ENCODE results near the gene PPP2R2C.

PPP2R2C gene

DNA sequence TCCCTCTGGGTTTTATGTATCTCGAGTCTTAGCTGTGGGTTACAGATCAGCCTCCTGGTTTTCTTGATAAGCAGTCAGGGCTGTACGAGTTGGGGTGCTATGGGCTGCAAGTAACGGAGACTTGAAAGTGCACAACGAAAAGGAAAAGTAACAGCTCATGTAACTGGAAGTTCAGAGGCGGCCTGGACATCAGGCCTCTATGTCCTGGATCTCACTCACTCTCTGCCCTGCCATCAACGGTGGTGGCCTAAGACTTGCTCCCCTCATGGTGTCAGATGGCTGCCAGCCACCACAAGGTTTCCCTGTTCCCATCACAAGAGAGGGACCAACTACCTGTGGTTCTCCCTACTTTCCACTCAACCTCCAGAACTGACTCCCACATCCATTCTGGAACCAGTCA is 4.8 kb downstream of the PPP2R2C start:
- DNase-seq (ENCODE audit: low spot score), result no peak

DNA sequence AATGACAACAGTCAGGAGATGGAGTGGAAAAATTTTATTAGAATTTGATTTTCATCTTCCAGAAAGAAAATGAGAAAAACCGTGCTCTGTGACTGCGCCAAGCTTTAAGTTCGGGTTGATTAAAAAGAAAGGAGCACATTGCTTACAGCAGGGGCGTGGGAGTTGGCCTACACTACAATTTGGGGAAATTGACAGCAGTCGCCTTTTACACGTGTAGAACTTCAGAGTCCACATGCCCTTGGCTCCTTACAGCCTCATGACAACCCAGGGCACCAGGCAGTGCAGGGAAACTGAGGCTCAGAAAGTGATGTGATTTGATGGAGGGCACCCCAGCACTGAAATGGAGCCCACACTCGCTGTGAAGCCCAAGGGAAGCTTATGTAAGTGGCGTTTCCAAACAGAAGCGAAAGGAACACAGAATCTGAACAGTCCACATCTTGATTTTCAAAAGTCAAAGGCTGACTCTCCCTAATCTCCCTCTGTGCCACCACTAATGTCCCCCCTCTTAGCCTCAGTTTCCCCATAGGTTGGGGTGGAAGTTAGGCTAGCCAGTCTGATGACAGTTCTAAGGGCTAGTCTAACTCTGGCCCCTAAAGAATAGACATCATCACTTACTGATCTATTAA is 5.5 kb downstream of the PPP2R2C start:
- no peak for DNase-seq (ENCODE audit: low spot score)

DNA sequence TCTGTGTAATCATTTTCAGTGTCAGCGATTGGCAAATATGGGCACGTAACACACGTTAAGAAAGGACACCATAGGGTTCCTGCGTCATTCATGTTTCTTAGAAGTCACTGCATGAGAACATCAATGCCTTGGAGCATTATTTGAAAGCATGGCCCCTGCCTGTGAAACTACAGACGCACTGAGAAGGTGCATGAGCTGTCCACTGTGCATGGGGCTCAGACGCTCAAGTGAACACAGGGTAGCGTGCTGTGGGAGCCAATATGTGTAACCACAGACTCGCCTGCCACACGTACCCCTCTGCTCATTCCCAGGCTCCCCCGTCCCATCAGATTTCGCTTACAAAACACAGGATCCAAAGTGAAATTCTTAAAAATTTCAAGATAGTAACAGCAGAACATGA is 6.5 kb downstream of the PPP2R2C start:
- no peak for DNase-seq (ENCODE audit: low spot score)

DNA sequence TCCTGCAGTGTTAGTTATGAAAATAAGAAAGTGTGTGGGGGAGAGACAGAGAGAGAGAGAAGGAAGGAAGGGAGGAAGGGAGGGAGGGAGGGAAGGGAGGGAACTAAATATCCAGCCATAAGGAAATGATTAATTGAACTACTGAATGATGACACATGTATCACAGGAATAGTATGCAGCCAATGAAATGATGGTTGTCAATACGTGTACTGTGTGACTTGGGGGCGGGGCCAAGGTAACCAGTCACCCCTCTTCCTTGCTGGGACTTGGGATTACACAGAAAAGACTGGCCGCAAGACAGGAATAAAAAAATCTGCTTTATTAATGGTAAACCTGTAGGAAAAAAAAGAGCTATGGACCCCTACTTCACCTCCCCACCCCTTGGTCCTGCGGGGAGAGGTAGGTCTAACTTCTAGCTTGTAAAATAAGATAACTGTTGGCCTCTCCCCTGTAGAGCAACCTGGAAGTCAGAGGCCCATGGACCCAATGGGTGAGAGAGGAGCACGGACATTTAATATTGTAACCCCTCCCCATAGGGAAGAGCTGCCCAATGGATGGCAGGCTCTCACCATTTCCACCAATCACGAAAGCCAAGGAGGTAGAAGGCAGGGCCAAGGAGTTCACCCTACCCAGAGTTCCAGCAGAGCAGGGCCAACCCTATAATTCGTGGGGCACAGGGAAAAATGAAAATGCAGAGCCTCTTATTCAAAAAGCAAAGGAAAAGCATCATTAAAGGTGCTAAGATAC is 7.4 kb downstream of the PPP2R2C start:
- no peak for DNase-seq (ENCODE audit: low spot score)

DNA sequence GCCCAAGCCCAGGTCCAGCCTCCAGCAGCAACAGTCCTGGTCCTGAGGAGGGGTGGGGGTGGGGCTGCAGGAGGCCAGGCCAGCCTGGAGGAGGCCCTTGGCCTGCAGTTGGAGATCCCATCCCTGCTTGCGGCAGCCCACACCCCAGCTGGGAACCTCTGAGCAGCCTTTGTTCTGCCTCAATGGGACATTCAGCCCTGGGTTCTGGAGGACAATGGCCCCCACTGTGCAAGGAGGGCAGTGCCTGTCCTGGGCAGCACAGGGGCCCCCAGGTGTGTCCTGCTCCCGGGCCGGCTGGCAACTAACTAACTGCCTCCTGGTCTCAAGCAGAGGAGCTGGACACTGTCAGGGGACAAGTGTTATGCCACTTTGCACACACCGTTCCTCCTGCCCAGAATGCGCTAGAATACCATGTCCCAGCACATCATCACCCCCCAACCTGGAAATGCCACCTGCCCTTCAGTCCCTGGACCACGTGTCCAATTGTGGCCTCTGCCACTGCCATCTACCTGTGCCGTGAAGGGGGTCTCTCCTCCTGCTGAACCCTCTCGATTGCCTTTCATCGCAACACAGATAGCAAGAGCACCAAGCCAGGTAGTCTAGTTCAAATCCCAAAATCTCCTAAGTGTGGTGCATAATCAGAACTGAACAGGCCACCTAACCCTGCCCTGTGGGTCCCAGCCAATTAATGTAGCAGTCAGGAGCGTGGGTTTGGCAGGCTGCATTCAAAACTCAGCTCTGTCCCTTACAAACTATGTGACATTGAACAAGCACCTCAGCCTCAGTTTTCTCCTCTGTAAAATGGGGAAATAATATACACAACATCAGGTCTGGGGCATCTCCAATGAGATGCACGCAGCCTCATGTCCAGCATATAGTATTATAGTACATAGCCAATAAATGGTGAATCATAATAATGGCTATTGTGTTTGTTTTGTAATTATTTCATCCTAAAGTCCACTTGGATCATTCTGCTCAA is 8.8 kb downstream of the PPP2R2C start:
- no peak for DNase-seq (ENCODE audit: low spot score)

DNA sequence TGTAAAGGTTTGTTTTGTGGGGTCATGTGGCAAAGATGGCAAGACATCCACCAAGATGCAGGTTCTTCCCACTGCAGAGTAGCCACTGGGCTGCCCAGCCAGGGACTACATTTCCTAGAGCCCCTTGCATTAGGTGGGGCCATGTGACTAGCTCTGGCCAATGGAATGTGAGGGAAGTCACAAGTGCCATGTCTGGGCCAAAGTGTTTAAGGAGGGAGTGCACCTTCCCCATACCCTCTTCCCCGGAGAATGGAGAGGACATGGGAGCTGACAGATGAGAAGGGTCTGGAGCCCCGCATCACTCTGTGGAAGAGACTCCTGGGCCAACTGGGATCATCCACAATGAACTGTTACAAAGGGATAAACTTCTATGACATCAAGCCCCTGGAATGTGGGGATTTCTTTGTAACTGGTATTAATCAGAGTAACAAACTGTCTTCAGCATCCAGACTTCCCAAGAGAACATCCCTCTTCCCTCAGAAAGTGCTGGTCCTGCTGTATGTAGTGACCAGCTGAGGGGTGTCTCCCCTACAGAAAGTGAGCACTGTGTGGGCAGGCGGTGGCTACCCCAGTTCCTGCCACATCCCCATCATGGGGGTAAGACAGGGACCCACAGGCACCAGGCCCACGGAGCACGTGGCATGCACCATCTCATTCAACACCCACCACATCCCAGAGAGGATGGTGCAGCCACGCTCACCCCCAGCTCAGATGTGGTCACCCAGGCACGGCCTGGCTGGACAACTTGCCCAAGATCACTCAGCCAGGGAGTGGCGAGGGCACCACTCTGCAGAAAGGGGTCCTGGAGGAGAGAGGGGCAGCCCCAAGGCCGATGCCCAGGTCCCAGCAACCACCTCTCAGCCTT is 10.9 kb downstream of the PPP2R2C start:
- DNase-seq (ENCODE audit: low spot score), result no peak

DNA sequence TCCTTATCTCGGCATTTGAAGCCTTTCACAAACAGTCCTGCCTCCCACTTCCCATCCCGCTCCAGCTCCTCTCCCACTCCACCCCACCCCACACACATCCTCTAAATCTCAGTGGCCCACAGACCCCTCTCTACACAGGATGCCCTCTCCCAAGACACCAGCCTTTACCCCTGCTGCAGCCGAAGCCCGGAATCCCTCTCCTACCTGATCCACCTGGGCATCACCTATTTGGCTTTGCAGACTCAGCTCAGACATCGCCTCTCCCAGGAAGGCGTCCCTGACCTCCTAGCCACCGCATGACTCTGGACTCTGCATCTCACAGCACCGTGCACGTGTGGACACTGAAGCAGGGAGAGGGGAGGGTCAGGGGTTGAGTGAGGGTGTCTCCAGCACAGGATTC is 11.5 kb downstream of the PPP2R2C start:
- DNase-seq (ENCODE audit: low spot score), result no peak

DNA sequence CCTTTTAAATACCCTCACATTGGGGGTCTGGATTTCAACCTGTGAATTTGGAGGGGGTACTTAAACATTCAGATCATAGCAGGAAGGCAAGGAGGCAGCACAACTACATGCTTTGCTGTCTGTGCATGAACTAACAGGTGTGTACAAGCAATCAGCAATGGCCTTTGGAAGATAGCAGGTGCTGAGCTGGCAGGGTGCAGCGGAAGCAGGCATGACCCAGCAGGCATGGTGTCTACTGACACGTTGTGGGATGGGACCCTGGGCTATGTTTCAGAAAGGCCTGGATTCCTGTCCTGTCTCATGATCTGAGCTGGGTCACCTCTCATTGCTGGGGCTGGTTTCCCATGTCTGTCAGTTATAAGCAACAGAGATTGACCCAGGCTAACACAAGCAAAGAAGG is 13.9 kb downstream of the PPP2R2C start:
- no peak for DNase-seq (ENCODE audit: low spot score)

DNA sequence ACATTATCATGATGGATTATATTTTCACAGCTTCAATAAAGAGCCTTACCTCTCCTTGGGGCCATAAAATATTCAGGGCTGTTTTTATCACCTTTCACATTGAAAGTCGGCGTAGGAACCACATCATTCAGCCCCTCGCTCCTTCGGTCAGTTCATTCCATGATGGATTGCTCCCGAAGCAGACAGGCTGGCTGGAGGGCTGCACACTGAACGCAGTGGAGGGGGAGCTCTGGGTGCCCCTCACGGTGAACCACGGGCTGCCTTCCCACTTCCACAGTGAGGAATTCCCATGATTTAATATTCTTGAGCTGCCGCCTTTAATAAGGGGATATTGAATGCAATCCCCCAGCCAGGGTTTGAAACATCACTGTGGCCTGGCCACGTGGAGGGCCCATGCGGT is 16.0 kb downstream of the PPP2R2C start:
- DNase-seq (ENCODE audit: low spot score), result no peak

DNA sequence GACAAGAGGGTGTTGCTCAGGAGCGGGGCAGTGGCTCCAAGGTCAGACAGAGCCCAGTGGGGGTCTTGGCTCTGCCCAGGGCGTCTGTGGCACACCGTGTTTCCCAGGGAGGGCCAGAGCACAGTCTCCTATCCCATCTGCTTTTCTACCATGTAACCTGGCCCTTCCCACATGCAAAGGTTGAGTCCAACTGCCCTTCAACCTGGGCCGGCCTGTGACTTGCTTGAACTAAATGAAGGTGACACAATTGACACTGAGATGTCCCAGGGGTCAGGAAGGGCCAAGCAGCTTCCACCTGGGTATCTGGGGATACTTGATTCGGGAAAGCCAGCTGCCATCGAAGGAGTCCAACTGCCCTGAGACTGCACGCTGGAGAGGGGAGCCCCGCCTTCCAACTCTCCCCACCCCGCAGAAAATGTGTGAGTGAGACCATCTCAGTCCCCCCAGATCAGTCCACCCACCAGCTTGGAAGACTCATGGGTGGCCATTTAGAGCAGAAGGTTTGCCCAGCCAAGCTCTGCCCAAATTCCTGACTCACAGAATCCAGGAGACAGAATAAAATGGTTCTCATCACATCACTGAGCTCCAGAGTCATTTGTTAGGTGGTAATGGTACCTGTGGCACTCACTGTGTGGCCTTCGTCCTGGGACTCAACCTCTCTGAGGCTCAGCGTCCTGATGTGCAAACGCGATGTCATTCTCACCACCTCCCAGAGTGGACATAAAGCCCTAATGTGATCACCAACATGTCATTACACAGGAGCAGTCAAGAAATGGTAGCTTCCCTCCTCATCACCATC is 18.1 kb downstream of the PPP2R2C start:
- no peak for DNase-seq (ENCODE audit: low spot score)

DNA sequence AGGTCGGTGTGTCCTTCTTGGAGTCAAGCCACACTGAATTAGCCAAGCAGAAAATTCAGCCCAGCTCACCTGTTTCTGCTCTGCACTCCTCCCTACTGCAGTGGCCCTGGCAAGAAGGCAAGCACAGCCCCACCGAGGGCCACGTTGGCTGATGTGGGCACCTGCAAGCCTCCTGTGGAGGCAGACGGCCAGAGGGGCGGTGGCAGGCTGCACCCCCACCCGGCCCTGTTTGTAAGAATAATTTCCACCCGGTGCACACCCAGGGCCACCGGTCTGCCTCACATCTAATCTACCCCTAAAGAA is 18.8 kb downstream of the PPP2R2C start:
- DNase-seq (ENCODE audit: low spot score), result no peak

DNA sequence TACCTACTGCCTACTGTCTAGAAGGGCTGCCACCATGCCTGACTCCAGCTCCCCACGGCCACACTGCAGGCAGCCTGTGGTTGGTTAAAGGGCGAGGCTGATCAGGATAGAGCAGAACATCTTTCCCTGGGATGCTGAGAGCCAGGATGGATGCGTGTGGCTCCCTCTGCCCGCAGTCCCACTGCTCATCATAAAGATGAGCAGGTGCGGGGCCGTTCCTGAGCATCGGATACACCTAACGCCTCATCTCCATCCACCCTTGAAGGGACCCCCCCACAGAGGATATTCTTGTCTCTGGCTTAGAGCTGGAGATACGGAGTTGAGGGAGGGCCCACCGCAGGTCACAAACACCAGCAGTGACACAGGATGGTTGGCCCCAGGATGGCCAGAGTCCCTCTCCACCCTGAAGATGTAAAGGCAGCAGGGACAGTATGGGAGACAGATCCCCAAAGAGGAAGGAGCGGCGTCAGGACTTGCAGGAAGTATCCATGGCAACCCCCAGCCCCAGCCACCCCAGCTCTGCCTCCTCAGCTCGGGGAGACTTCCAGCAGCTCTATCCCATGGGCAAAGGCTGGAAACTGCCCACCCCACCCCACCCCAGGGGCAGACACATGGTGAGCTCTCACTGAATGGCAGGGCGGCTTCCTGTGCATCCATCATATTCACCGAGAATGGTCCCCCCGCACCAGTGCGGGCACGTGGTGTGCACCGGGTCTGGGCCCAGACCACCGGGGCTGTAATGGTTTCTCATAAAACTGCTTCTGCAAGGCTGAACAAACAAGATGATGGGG is 19.3 kb downstream of the PPP2R2C start:
- no peak for DNase-seq (ENCODE audit: low spot score)

DNA sequence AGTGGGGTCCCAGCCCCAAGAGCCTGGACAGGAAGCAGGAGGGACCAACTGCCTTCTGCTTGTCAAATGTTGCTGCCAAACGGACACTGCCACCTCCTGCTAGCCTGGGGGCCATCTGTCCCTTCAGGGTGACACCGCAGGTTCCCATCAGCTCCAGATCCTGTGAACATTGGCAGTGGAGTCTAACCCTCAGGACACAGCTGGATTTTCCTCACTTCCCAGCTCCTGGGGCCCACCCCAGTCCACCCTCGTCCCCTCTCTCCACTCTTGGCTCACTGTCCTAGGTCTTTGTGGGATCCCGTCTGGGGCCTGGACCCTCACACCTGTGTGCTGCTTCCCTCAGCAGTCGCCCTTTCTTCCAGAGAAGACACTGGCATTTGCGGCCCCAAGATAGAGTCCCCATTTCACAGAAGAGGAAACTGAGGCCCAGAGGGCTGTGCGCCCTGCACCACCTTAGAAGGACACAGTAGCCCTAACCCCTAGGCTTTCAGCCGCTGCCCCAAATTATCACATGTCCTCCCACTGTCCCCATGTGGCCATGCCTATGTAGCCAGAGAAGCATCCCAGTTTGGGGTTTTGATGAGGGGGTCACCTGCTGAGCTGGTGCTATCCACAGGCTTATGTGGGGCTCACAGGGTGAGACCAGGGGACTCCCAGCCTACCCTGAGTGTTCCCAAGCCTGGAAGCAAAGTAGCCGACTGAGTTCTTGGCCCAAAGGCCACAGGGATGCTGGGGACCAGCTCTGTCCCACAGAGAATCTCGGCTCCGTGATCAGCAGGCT is 20.1 kb downstream of the PPP2R2C start:
- DNase-seq (ENCODE audit: low spot score), result no peak

DNA sequence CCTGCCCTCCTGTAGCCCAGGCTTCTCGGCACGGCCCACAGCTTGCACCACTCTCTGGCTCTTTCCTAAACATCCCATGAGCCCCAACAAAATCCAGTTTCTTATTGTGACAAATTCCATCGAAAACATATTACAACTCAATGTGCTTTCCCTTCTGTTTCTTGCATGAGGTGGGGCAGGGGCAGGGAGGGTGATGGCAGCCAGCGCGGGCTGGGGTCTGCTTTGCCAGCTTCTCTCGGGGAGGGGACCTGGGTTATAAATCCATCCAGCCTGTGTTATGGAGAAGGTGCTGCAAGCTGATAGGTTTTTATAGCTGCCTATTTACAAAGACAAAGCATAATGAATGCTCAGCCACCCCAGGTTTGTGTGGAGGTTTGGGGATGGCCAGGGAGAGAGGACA is 21.1 kb downstream of the PPP2R2C start:
- no peak for DNase-seq (ENCODE audit: low spot score)

DNA sequence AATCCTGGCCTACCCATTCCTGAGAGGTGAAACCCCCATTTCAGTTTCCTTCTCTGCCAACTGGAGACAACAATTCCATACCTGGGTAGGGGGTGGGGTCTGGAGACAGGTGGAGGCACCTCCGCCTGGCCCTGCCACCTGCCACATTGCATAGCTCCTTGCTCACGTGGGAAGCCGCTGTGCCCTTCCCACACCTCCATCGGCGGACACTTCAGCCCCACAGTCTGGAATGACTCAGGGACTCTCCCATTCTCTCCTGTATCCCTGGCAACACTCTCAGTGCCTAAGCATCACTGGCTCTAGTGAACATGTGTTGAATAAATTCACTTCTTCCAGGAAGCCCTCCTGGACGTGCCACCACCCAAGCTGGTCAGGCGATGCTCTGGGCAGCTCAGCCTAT is 21.7 kb downstream of the PPP2R2C start:
- DNase-seq (ENCODE audit: low spot score), result no peak

DNA sequence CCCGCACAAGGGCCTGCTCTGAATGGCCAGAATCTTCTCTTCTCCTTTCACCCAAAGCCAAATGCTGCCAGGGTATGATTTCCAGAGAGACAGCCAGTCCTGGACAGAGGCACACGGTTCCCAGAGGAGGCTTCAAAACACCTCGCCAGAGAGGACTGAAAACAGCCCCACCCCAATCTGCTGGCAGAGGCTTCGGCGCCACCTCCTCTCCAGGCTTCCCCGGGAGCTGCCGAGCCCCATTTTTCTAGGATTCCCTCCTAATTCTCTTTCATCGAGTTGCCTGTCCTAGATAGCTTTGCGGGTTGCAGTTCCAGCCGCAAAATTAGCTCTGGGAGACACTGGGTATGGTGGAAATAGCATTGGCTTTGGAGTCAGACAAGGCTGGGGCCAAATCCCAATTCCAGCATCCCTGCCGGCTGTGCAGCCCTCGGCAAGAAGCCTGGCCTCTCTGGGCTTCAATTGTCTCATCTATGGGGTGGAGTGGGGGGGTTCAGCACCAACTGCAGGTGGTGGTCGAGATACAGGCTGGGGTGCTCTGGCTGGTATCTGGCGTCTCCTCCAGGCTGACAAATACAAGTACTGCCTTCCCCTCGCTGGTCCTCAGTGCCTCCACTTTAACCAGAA is 22.6 kb downstream of the PPP2R2C start:
- no peak for DNase-seq (ENCODE audit: low spot score)

DNA sequence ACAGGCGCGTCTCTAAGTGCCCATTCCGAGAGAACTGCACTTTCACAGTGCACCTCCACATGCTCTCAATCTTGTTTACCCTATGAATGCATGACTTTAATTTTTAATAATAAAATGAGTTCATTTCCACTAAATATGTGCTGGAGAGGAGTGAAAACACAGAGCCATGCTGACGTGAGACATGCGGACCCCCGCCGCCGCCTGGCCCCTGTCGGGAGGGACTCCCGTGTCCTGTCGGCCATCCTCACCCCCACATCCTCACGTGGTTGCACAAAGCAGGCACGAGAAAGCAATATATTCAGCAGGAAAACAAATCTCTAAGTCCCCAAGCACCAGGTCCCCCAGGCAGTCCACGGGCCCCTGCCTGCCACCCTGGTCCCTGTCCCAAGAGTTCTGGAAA is 23.1 kb downstream of the PPP2R2C start:
- DNase-seq (ENCODE audit: low spot score), result no peak

DNA sequence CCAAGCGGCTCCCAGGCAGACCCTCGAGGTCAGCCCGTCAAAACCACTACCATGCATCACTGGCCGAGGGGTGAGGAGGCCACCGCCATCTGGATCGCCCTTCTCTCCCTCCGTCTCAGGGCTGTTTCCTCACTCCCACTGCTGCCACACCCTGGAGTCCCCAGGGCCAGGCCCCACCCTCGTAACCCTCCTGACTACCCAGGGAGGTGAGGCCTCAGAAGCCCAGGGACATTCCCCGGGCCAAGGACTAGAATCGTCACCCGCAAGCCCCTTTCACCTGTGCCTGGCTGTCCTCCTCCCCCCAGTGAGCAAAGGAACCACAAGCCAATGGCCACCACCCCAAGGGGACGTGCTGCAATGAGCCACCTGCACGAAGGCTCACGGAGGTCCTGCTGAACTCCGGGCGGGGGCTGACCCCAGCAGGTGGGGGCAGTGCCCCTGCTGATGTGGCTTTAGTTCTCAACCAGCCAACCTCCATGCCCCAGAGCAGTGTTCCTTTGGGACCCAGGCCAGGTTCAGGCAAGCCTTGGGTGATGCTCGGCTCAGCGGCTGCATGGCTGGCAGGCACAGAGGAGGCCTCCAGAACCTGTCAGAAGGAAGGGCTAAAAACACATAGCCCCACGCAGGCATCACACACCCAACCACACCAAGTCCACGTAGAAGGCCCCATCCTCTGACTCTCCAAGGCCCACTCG is 23.8 kb downstream of the PPP2R2C start:
- DNase-seq (ENCODE audit: low spot score), result no peak

Data from GM03348 (cell line).